Stromal cell of bone marrow (primary cell): ENCODE results near the gene MARCHF10.
"Not testable (repeated sequence)": the region's sequence is repeated elsewhere in the genome, so short reads cannot be mapped to it uniquely, and the experiment has no call there.

Experiments used
- DNase-seq: peaks from one replicate; pipeline ENCODE4 v3.0.0-alpha.2; 2012; ENCODE audit warnings: low read depth

MARCHF10 gene

DNA sequence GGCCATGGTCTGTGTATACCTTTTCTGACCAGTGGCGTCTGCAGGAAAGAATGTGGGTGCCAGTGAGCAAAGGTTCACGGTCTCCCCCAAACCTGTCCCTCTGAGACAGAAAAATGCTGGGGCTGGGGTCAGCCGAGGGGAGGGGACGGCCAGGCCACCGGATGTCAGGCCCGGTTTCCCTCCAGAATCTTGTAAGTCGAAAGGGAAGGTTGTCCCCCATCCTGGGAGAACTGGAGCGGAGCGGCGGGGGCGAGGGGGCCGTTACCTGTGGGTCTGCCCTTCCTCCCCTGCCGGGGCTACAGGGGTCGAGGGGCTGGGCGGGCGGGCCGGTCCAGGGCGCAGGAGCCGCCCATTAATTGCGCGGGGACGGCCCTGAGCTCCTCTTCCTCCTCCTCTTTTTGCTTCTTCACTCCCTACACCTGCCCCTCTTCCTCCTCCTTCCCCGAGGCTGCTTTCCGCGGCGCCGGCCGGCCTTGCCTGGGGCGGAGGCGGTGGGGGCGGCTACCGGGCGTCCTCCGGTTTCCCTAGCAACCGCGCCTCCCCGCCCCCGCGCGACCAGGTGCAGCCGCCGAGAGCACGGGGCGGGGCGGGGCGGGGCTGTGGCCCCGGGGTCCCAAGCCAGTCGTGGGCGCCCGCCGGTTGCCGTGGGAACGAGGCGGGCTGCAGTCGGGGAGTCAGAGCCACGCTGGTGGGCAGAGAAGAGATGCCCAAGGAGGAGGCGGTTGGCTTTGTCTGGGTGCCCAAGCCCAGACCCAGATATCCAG is at the start of gene MARCHF10:
MARCHF10 (minus strand) TSS at position 503 of the 764 bp plus-strand sequence. CDS start 6,579 bp downstream, outside the sequence.
- DNase-seq: no peak

DNA sequence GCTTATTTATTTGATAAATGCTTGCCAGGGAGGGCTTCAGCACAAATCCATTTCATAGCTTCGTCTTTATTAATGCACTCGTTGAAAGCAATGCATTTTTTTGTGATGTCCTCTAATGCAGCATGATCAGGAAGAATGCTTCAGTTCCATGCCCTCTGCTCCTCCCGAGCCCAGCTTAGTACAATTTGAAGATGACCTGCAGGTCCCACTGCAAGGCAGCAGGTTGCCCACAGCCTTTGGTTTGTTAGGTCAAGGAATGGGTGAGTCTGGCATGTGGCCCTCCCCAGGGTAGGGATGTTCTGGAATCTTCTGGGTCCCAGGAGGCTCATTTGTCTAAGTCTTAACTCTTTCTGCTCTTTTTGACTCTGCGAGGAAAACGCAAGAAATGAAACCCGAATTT is 49.4 kb upstream of the MARCHF10 start:
- DNase-seq: no peak

- no peak for DNase-seq
These were observed 48.5 kb upstream of the MARCHF10 start for GRCh38 chr17:62856594-62856993.

DNA sequence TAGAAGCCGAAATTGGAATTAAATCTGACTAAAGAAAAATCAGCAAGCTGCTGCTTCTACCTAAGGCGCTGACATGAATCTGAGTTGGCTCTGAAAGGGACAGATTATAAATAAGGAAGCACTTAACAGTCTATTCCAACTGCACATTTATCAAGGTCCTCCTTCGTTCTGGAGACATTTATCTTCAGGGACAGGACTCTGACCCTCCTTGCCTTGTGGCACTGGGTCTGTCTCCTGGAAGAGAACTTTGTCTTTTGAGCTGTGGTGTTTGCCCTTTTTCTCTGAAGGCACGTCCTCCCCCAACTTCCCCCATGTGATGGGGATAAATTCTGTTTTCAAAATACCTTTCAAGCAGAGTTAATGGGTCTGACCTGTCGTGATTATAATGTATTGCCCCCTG is 47.0 kb upstream of the MARCHF10 start:
- no peak for DNase-seq

DNA sequence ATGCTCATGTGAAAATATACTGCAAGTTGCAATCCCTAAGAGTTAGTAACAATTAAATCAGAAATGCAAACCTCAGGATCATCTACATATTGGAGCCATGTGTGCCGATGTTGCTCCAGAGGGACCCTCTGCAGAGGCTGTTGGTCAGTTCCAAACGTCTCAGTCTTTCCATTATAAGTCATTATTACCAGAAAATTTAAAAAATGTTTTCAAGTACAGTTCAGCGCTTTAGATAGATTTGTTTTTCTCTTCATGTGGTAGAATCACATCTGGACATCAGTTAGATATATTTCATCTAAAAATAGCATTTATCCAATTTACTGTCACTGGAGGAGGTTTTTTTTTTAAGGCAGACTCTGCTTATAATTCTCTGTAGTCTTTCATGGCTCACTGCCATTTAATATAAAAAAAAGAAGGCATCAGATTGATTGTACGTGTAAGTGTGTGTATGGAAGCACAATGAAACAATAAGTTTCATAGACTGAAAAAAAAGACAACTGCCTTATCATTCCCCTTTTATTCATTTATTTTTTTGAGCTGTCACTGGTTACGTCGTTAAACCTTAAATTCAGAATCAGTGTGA is 46.1 kb upstream of the MARCHF10 start:
- DNase-seq: no peak

GRCh38 chr17:62852195-62852594 is 44.1 kb upstream of the MARCHF10 start:
- DNase-seq: no peak

DNA sequence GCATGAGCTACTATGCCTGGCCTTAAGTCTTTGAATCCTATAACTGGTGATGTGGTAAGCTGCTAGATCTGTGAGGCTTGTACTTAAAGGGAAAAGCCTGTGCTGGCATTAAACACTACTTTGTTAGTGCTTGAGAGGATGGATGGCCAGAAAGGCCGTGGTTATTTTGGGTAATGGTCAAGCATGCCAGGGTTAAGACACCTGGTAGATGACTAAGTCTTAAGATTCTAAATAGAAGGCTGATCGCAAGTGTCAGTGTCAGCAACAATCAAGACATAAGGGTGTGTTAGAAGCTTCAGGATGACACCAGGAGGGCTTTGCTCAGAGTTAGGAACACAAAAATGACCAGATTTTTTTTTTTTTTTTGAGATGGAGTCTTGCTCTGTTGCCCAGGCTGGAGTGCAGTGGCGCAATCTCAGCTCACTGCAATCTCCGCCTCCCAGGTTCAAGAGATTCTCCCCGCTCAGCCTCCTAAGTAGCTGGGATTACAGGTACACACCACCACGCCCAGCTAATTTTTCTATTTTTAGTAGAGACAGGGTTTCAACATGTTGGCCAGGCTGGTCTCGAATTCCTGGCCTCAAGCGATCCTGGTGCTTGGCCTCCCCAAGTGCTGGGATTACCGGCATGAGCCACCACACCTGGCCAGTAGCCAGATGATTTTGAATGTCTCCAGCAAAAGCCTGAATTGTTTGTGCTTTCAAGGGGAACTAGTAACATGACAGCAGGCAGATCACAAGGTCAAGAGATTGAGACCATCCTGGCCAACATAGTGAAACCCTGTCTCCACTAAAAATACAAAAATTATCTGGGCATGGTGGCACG is 41.7 kb upstream of the MARCHF10 start:
- not testable (repeated sequence) for DNase-seq

DNA sequence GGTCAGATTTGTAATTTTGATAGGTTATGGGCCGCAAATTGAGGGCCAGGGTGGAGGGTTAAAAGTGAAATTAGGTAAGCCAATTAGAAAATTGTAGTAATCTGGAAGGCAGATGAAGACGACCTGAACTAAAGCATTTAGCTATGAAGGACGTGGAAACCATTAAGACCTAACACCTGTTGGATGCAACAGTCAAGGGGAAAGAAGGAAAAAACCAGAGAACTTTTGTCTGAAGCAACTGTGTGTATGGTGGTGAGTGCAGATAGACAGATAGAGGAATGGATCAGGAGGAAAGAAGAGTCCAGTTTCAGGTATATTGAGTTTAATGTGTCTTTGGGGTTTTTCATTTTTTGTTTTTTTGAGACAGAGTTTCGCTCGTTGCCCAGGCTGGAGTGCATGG is 40.2 kb upstream of the MARCHF10 start:
- no peak for DNase-seq

GRCh38 chr17:62847426-62847825 is 39.3 kb upstream of the MARCHF10 start:
- no peak for DNase-seq

GRCh38 chr17:62840871-62841270 is 32.8 kb upstream of the MARCHF10 start:
- DNase-seq: no peak

- not testable (repeated sequence) for DNase-seq
These were observed 25.7 kb upstream of the MARCHF10 start for GRCh38 chr17:62833816-62834215.

DNA sequence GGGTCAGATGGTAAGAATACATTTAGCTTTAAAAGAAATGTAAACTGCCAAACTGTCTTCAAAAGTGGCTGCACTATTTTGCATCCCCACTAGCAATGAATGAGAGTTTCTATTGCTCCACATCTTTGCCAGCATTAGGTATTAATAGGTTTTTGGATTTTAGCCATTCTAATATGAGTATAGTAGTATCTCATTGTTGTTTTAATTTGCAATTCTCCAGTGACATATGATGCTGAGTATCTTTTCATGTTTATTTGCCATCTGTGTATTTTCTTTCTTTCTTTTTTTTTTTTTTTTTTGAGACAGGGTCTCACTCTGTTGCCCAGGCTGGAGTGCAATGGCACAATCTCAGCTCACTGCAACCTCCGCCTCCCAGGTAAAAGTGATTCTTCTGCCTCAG is 24.3 kb upstream of the MARCHF10 start:
- no peak for DNase-seq

- not testable (repeated sequence) for DNase-seq
These were observed 23.0 kb upstream of the MARCHF10 start for GRCh38 chr17:62831066-62831465.

DNA sequence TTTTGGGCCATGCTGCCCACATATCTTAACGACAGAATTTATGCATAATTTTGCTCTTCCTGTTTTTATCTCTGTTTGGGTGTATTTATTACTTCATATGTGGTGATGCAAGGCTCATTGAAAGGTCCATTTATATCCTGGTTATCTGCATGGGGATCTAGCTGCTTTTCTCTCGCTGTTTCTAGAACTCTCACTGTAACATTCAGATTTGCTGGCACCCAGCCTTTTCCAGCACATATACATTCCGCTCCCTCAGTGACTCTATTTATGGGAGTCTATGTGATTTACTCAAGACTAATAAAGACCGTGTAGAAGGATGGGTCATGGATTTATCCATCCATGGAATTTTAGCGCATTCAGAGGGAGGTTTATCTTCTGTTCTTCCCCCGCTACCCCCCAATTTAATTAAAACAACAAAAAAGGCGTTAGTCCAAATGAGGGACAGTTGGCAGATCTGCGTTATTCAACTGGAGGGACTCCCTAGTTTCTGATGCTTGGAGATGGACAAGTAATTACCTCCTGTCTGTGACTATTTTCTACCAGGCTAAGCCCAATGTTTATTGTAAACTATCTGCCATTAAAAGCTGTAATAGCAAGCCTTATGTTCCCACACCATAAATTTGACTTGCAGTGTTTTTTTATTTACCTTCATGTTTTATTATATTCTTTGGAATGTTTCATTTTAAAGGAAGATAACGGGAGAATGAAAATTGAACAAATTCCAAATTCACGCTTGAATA is 19.8 kb upstream of the MARCHF10 start:
- DNase-seq: no peak

DNA sequence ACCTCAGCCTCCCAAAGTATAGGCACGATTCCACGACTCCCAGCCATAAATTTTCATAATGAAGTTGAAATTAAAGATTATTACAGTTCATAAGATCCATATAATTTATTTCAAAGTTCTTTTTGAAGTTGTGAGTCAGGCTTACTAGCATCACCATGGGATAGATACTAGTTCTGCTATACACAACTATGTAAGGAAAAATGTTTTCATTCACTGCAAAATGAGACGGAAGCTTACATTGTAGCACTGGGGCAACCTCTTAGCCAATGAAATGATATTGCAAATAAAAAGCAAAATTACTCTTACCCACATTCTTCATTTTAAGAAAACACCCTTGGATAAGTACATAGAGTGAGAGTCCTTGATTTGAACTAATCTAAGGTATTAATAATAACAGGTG is 18.8 kb upstream of the MARCHF10 start:
- no peak for DNase-seq

GRCh38 chr17:62825182-62825581 is 17.1 kb upstream of the MARCHF10 start:
- no peak for DNase-seq

DNA sequence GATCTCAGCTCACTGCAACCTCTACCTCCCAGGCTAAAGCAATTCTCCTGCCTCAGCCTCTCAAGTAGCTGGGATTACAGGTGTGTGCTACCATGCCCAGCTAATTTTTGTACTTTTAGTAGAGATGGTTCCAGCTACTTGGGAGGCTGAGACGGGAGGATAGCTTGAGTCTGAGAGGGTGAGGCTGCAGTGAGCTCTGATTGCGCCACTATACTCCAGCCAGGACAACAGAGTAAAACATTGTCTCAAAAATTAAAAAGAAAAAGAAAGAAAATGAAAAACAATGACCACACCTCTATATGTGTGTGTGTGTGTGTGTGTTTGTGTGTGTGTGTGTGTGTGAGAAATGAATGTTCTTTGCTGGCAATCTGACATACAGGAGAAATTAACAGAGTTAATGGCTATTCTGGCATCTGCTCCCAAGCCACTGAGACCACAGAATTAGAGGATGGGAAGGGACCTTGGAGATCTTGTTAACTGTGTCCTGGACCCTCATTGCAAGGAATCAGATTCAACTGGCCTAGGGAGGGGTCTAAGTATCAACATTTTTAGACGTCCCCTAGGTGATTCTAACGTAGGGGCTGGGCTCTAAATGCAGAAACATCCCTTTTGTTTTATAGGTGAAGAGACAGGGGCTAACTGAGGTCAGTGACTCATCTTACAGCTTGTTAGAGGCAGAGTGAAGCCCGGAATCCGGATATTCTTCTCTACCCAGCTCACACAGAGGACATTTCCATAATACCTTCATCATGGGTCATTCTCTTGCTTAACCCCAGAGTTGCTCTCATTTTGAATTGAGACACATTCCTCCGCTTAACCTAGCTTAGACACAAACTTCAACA is 16.4 kb upstream of the MARCHF10 start:
- peak; percentile 57 for DNase-seq

GRCh38 chr17:62823111-62823893 is 15.2 kb upstream of the MARCHF10 start:
- no peak for DNase-seq

DNA sequence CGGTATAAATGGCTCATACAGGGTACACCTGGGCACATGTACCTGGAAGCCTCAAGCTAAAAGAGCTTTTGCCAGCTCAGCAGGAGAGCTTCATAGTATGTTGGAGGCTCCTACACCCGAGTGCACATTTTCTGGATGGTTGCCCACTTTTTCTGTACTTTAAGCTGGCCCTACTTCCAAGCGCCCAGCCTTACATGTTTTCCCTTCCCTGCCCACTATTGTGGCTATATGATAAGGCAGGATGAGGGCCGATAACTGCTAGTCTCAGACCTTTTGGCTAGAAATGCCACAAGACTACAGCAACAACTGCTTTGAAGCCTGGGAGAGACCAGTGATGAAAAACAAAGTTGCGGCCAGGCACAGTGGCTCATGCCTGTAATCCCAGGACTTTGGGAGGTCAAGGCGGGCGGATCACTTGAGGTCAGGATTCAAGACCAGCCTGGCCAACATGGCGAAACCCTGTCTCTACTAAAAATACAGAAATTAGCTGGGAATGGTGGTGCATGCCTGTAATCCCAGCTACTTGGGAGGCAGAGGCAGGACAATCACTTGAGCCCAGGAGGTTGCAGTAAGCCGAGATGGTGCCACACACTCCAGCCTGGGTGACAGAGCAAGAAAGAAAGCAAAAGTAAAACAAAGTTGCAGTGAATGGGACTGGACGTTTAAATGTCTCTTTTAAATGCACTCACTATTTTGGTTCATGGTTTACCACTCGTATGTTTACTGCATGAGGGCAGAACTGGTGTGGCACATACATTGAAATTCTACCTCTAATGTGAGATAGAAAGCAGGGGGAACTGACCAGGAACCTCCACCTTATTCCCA is 14.2 kb upstream of the MARCHF10 start:
- no peak for DNase-seq
